ENCODE results near the gene GLIPR1L1. TPM values are rescaled to one million over a fixed set of nuclear protein-coding genes. Genes with fewer than 3 reads are reported as not detected.
A peak's percentile ranks its signal among the peaks of the same experiment; 100 is the strongest.

GLIPR1L1 gene
- total and polyA plus RNA-seq, 2 of the 8 experiments (the other 6 are each of a cell fraction or from before 2014, with no cell fraction given): 1.2 to 1.7 TPM

- TF ChIP-seq KDM4A (IDR thresholded peaks at IDR 0.05; ENCODE audit: low read depth, low read length, severe bottlenecking) (peak; percentile 43), CBX8 (IDR thresholded peaks at IDR 0.05; ENCODE audit: borderline replicate concordance, low read depth, low read length) (no peak), SP1 (IDR thresholded peaks at IDR 0.05; ENCODE audit: low read depth, low read length) (peak; percentile 100), ASH2L (IDR thresholded peaks at IDR 0.05; ENCODE audit: low read length) (peak; percentile 75), CHD7 (IDR thresholded peaks at IDR 0.05; ENCODE audit: insufficient replicate concordance, low read length) (peak; percentile 52), CEBPB (IDR thresholded peaks at IDR 0.05; ENCODE audit: low read depth, low read length) (peak; percentile 85), SIN3A (conservative IDR thresholded peaks at IDR 0.05 in 1 of 2, IDR thresholded peaks at IDR 0.05 in 1 of 2; ENCODE audit: low read depth in 1 of 2, low read length in 2 of 2) (peak in 1 of 2 experiments; percentile 88; a peak in 3 of 4 replicates), POLR2AphosphoS5 (IDR thresholded peaks at IDR 0.05; ENCODE audit: low read depth, low read length) (no peak), SUZ12 (IDR thresholded peaks at IDR 0.05; ENCODE audit: low read length) (no peak)
These were observed 4.3 kb upstream of the GLIPR1L1 start, which contains the start of gene CAPS2 (continued) for GRCh38 chr12:75329918-75330826.
